GM06990 (cell line): Measurements from ENCODE around the gene MBTD1.
A peak's percentile ranks its signal among the peaks of the same experiment; 100 is the strongest.

ENCODE experiments used
- DNase-seq: peaks from one replicate; pipeline ENCODE4 v3.0.0-alpha.2; 2011; ENCODE audit not compliant: insufficient read length; ENCODE audit errors: extremely low read depth
- H3K27me3 ChIP-seq: replicated peaks from 2 replicates; pipeline ENCODE4 v1.6.0; 2011; ENCODE audit warnings: low read length; ENCODE audit not compliant: control insufficient read depth, insufficient read depth
- H3K36me3 ChIP-seq: 2 replicates; pipeline ENCODE4 v1.5.1; 2011; ENCODE audit warnings: low read length; ENCODE audit not compliant: control insufficient read depth, insufficient read depth
- H3K4me3 ChIP-seq: replicated peaks from 2 replicates; pipeline ENCODE4 v1.5.1; 2011; ENCODE audit warnings: low read depth, mild to moderate bottlenecking, control low read depth, low read length
- TF ChIP-seq, protein P1 (sequence below): IDR thresholded peaks from 2 replicates; pipeline ENCODE4 v1.5.1; 2011; ENCODE audit warnings: low read length, control low read depth, mild to moderate bottlenecking, inconsistent platforms; ENCODE audit not compliant: insufficient read depth, poor library complexity, severe bottlenecking

MBTD1 gene

GRCh38 chr17:51263006-51263405, 3.2 kb upstream of the MBTD1 start:
- Histone ChIP-seq H3K36me3 (peaks cover 2% of the 10 kb centered on the region; the same call in 1 of the 2 replicates), H3K27me3 (no peaks in the 10 kb centered on the region), H3K4me3 (no peak overlapping the region)
- TF ChIP-seq, protein P1, sequence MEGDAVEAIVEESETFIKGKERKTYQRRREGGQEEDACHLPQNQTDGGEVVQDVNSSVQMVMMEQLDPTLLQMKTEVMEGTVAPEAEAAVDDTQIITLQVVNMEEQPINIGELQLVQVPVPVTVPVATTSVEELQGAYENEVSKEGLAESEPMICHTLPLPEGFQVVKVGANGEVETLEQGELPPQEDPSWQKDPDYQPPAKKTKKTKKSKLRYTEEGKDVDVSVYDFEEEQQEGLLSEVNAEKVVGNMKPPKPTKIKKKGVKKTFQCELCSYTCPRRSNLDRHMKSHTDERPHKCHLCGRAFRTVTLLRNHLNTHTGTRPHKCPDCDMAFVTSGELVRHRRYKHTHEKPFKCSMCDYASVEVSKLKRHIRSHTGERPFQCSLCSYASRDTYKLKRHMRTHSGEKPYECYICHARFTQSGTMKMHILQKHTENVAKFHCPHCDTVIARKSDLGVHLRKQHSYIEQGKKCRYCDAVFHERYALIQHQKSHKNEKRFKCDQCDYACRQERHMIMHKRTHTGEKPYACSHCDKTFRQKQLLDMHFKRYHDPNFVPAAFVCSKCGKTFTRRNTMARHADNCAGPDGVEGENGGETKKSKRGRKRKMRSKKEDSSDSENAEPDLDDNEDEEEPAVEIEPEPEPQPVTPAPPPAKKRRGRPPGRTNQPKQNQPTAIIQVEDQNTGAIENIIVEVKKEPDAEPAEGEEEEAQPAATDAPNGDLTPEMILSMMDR = no peak
- DNase-seq = no peak

DNA sequence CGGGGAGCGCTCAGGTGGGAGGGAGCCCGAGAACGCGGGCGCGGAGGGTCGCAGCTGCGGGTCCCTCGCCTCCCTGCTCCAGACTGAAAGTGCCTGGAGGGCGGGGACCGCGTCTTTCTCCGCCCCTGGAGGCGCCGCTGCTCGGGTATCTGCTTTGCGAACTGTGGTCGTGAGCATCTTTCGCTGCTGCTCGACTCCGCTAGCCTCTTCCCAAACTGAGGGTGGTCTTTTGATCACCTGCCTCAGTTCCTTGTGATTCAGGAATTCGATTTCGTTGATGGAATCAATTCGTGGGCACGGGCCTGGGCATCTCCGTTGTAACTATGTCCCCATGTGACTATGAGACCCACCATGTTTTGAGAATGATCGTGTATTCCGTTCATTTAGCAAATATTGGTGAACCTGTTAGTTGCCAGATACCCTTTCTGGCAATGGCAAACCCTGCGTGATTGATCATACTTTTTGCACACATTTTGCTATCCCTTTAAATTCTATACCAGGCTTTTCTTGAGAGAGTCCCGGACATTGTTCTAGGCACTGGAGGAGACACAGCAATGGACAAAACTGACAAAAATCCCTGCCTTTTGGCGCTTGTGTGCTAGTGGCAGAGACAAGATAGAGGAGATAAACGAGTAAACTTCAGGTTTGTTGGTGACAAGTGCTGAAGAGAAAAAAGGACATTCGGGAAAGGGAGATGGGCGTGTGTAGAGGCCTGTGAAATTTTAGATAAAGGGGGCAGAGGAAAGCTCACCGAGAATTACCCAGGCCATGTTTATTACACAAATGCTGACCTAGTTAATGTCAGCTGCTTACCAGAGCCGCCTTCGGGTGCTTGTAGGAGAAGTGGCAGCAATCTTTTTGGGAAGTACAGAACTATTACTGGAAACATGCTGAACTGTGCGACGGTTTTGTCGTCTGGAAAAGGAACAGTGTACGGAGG, 1.4 kb upstream of the MBTD1 start:
- no peak for DNase-seq
- H3K36me3 ChIP-seq = peaks cover 2% of the 10 kb centered on the region; the same call in 1 of the 2 replicates
- peak overlapping the region; percentile 95 for H3K4me3 ChIP-seq
- TF ChIP-seq, protein P1 = no peak
- no peaks in the 10 kb centered on the region for H3K27me3 ChIP-seq

DNA sequence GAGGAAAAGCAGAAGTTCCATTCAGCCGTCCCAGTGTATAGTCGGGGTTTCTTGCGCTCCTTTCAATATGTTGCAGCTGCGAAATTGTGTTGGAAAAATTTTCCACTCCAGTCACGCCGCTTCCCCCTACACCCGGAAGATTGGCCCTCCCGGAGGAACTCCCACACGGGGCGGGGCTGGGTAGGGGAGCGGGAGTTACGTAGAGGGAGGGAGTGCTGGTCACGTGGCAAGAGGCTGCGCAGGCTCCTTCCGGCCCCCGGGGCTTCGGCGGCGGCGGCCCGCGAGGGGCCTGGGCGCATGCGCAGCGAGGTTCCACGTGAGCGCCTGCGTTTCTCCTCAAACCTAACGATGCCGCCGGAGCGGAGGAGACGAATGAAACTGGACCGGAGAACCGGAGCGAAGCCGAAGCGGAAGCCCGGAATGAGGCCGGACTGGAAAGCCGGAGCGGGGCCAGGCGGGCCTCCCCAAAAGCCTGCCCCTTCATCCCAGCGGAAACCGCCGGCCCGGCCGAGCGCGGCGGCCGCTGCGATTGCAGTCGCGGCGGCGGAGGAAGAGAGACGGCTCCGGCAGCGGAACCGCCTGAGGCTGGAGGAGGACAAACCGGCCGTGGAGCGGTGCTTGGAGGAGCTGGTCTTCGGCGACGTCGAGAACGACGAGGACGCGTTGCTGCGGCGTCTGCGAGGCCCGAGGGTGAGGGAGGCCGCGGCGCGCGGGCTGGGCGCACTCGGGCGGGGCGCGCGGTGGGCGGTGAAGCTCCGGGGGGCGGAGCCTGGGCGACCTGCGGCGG, 581 bp upstream of the MBTD1 start, which contains the start of gene UTP18:
UTP18 (plus strand) TSS at position 310 of the 787 bp plus-strand sequence; CDS start at position 349, 39 bp downstream.
- DNase-seq = peak; percentile 98
- H3K4me3 ChIP-seq = peak within 1 kb of the TSS; percentile 95
- TF ChIP-seq, protein P1 = no peak
- H3K27me3 ChIP-seq = no peaks in the 10 kb centered on the region
- H3K36me3 ChIP-seq = peaks cover 2% of the 10 kb centered on the region; the same call in 1 of the 2 replicates

DNA sequence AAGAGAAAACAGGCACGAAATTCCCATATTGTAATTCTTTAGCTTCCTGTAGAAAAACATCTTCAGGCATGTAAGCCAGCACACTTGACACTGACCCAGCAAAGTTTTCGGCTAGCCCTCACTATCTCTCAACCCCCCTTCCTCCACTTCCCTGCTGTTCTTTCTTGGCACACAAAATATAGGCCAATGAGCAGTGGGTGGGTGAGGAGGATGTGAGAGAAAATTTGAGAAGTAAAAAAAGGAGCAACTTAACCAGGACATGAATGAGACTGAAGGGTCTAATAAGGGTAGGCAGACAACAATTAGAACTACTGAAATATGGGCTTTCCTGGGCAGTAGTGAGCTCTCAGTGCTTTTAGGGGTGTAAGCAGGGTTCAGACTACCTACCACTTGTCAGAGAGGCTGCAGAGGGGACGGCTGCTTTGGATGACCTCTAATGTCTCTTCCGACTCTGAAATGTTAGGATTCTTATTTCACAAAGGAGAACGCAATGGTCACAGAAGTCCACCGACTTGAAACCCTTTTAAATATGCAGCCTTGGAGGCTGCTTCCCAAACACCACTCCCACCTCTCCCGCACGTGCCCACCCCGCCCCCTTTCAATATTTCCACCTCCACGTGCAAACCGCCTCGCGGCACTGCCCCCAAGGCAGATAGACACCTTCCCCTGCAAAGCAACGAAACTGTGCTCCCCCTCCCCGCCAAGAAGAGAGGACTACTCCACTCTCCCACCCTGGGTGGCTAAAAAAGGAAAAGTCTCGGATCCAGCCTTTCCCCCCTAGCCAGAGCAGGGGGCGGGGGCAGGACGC, 889 bp downstream of the MBTD1 start:
- TF ChIP-seq, protein P1 = no peak
- no peaks in the 10 kb centered on the region; the same call in 1 of the 2 replicates for H3K36me3 ChIP-seq

DNA sequence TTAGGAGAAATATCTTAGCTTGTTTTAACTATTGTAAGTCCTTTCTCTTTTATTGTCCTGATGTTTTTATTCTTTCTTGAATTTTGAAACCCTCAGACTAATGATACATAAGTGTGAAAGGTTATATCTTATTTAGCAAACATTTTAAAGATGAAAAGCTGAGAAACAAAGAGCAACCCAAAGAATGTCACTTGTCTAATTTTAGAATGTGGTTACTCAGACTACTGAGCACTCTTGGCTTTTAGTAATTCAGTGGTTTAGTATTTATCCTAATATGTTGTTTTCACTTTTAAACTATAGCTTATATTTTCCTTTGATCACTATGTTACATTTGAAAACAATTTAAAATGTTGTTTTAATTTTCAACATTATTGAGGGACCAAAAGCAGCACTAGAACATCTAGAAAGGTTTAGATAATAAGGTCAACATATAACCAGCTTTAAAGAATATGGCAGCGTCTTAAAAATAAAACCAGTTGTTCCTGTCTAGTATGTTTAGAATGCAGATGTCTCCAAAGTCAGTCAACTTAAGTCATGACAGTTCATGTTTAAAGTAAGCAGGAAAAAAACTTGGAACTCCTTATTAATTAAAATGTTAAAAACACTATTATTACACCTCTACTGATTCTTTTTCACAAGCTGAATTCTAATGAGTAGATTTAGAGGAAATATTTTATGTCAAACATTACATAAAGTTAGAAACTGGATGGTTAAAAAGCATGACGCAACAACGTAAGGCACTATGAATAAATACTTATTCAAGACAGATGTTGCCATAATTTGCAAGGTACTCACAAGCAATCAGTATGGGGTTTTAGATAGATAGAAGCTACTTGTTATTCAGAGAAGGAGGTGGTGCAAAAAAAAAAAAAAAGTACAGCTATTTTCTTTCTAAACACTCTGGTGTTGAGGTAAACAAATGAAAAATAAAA, 2.4 kb downstream of the MBTD1 start:
- H3K36me3 ChIP-seq = no peaks in the 10 kb centered on the region; the same call in 1 of the 2 replicates
- TF ChIP-seq, protein P1 = no peak
- DNase-seq = no peak
- no peak overlapping the region; the same call in 1 of the 2 replicates for H3K4me3 ChIP-seq
- no peaks in the 10 kb centered on the region for H3K27me3 ChIP-seq

More for the DNA sequence above, 889 bp downstream of the MBTD1 start:
- Histone ChIP-seq H3K27me3 (no peaks in the 10 kb centered on the region), H3K4me3 (peak overlapping the region; percentile 95)
- DNase-seq = no peak
